Upper lobe of left lung (tissue), 4 donors: ENCODE results near the gene BTLA.

ENCODE experiments used
- EP300 ChIP-seq, 4 donors: sonication (generic); formaldehyde crosslinking; IDR thresholded peaks; one replicate each; pipeline ENCODE4 v1.5.1; 2017; ENCODE audit warnings: antibody characterized with exemption in 4 of 4, control low read depth in 2 of 4
- POLR2A ChIP-seq, 4 donors: fragments of 450-650 bp; IDR thresholded peaks; one replicate each; pipeline ENCODE4 v1.5.1; 2016 to 2017; ENCODE audit warnings: antibody characterized with exemption in 4 of 4, mild to moderate bottlenecking in 2 of 4
- POLR2AphosphoS5 ChIP-seq, 2 donors: sonication (generic); formaldehyde crosslinking; IDR thresholded peaks; one replicate each; pipeline ENCODE4 v1.5.1; 2017; ENCODE audit warnings: antibody characterized with exemption in 2 of 2
- TF ChIP-seq, protein P1 (sequence below), 6 experiments: fragments of 450-650 bp in 4 of 6; fragments of 200-600 bp in 2 of 6; sonication (generic) in 2 of 6; IDR thresholded peaks; one replicate each; pipeline ENCODE4 v1.5.1; 2016 to 2019; ENCODE audit warnings: antibody characterized with exemption in 6 of 6

DNA sequence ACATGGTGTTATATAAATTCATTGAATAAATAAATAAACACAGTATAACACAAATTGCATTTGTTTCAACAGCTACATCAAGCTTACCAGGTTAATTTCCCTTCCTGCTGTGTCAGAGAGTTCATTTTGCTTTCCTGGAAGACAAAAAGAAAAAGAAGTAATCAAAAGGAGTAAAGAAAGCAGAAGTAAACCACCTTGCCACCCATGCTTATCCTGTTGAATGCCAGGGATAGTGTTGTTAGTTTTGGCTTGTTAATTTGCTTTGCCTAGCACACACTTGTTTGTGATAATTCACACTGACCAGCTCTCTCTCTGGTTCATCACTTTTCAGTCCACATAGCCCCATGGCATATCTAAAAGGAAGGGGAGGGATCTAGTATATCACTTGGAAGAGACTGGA is 29.6 kb downstream of the BTLA start:
- TF ChIP-seq, protein P1, sequence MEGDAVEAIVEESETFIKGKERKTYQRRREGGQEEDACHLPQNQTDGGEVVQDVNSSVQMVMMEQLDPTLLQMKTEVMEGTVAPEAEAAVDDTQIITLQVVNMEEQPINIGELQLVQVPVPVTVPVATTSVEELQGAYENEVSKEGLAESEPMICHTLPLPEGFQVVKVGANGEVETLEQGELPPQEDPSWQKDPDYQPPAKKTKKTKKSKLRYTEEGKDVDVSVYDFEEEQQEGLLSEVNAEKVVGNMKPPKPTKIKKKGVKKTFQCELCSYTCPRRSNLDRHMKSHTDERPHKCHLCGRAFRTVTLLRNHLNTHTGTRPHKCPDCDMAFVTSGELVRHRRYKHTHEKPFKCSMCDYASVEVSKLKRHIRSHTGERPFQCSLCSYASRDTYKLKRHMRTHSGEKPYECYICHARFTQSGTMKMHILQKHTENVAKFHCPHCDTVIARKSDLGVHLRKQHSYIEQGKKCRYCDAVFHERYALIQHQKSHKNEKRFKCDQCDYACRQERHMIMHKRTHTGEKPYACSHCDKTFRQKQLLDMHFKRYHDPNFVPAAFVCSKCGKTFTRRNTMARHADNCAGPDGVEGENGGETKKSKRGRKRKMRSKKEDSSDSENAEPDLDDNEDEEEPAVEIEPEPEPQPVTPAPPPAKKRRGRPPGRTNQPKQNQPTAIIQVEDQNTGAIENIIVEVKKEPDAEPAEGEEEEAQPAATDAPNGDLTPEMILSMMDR (IDR thresholded peaks at IDR 0.05) = no peak
- no peak for TF ChIP-seq POLR2A (IDR thresholded peaks at IDR 0.05)
- TF ChIP-seq EP300 (IDR thresholded peaks at IDR 0.05) = no peak
- no peak for TF ChIP-seq POLR2AphosphoS5 (IDR thresholded peaks at IDR 0.05)
